Neuron (in vitro differentiated cells): Measurements from ENCODE around the gene CLIC6.

Experiments
- H2AFZ ChIP-seq: one replicate; pipeline ENCODE4 v1.6.1; 2013; ENCODE audit warnings: low read depth, mild to moderate bottlenecking, inconsistent platforms, low read length, moderate library complexity
- H3K27me3 ChIP-seq: one replicate; pipeline ENCODE4 v1.6.1; 2013; ENCODE audit warnings: low read length; ENCODE audit not compliant: insufficient read depth
- H3K36me3 ChIP-seq: one replicate; pipeline ENCODE4 v1.6.1; 2013; ENCODE audit warnings: low read length; ENCODE audit not compliant: insufficient read depth
- H3K4me1 ChIP-seq: one replicate; pipeline ENCODE4 v1.6.1; 2013; ENCODE audit warnings: low read length; ENCODE audit not compliant: insufficient read depth
- H3K4me3 ChIP-seq: 2 replicates; pipeline ENCODE4 v1.5.1; 2013; ENCODE audit warnings: mild to moderate bottlenecking, low read length, moderate library complexity
- H3K9me3 ChIP-seq: one replicate; pipeline ENCODE4 v1.6.1; 2013; ENCODE audit warnings: low read length

Gene CLIC6

GRCh38 chr21:34670220-34670961 is 1.6 kb downstream of the CLIC6 start:
- Histone ChIP-seq H3K27me3 (peaks cover 62% of the 10 kb centered on the region), H3K4me1 (no peaks in the 10 kb centered on the region), H3K36me3 (no peaks in the 10 kb centered on the region), H3K9me3 (no peaks in the 10 kb centered on the region), H3K4me3 (no peak overlapping the region), H2AFZ (no peak overlapping the region)

GRCh38 chr21:34670962-34671348 is 2.2 kb downstream of the CLIC6 start:
- no peaks in the 10 kb centered on the region for H3K36me3 ChIP-seq
- H3K4me1 ChIP-seq, result no peaks in the 10 kb centered on the region
- no peak overlapping the region for H2AFZ ChIP-seq
- peaks cover 65% of the 10 kb centered on the region for H3K27me3 ChIP-seq
- no peak overlapping the region for H3K4me3 ChIP-seq
- no peaks in the 10 kb centered on the region for H3K9me3 ChIP-seq

- no peaks in the 10 kb centered on the region for H3K9me3 ChIP-seq
- H3K36me3 ChIP-seq, result no peaks in the 10 kb centered on the region
- H3K27me3 ChIP-seq, result peaks cover 69% of the 10 kb centered on the region
- H2AFZ ChIP-seq, result no peak overlapping the region
- H3K4me3 ChIP-seq, result no peak overlapping the region
- H3K4me1 ChIP-seq, result no peaks in the 10 kb centered on the region
Observed at GRCh38 chr21:34671462-34671861, 2.7 kb downstream of the CLIC6 start.

GRCh38 chr21:34671891-34672290 is 3.1 kb downstream of the CLIC6 start:
- H3K4me1 ChIP-seq, result no peaks in the 10 kb centered on the region
- no peak overlapping the region for H3K4me3 ChIP-seq
- peaks cover 71% of the 10 kb centered on the region for H3K27me3 ChIP-seq
- no peaks in the 10 kb centered on the region for H3K36me3 ChIP-seq
- H2AFZ ChIP-seq, result no peak overlapping the region
- no peaks in the 10 kb centered on the region for H3K9me3 ChIP-seq

- Histone ChIP-seq H3K4me1 (no peaks in the 10 kb centered on the region), H3K4me3 (no peak overlapping the region), H3K36me3 (no peaks in the 10 kb centered on the region), H3K27me3 (peaks cover 60% of the 10 kb centered on the region), H3K9me3 (no peaks in the 10 kb centered on the region), H2AFZ (no peak overlapping the region)
Observed at GRCh38 chr21:34673006-34673405, 4.2 kb downstream of the CLIC6 start.

GRCh38 chr21:34674468-34674867 is 5.7 kb downstream of the CLIC6 start:
- H2AFZ ChIP-seq, result no peak overlapping the region
- no peaks in the 10 kb centered on the region for H3K4me1 ChIP-seq
- H3K36me3 ChIP-seq, result no peaks in the 10 kb centered on the region
- no peak overlapping the region for H3K4me3 ChIP-seq
- peaks cover 46% of the 10 kb centered on the region for H3K27me3 ChIP-seq
- no peaks in the 10 kb centered on the region for H3K9me3 ChIP-seq

- H3K4me3 ChIP-seq, result no peak overlapping the region
- H2AFZ ChIP-seq, result no peak overlapping the region
- H3K9me3 ChIP-seq, result no peaks in the 10 kb centered on the region
- H3K27me3 ChIP-seq, result peaks cover 36% of the 10 kb centered on the region
- no peaks in the 10 kb centered on the region for H3K36me3 ChIP-seq
- no peaks in the 10 kb centered on the region for H3K4me1 ChIP-seq
Observed at GRCh38 chr21:34675871-34676270, 7.1 kb downstream of the CLIC6 start.

GRCh38 chr21:34679051-34679450 is 10.3 kb downstream of the CLIC6 start:
- no peaks in the 10 kb centered on the region for H3K4me1 ChIP-seq
- H3K9me3 ChIP-seq, result no peaks in the 10 kb centered on the region
- H3K4me3 ChIP-seq, result no peak overlapping the region
- peaks cover 12% of the 10 kb centered on the region for H3K27me3 ChIP-seq
- H2AFZ ChIP-seq, result no peak overlapping the region
- no peaks in the 10 kb centered on the region for H3K36me3 ChIP-seq

GRCh38 chr21:34684174-34684876 is 15.5 kb downstream of the CLIC6 start:
- Histone ChIP-seq H3K4me1 (no peaks in the 10 kb centered on the region), H3K9me3 (no peaks in the 10 kb centered on the region)

GRCh38 chr21:34687065-34687464 is 18.3 kb downstream of the CLIC6 start:
- no peak overlapping the region for H2AFZ ChIP-seq
- H3K9me3 ChIP-seq, result no peaks in the 10 kb centered on the region
- H3K4me1 ChIP-seq, result no peaks in the 10 kb centered on the region
- no peaks in the 10 kb centered on the region for H3K36me3 ChIP-seq
- no peaks in the 10 kb centered on the region for H3K27me3 ChIP-seq
- no peak overlapping the region for H3K4me3 ChIP-seq

More at GRCh38 chr21:34684174-34684876, 15.5 kb downstream of the CLIC6 start:
- no peaks in the 10 kb centered on the region for H3K36me3 ChIP-seq
- no peaks in the 10 kb centered on the region for H3K27me3 ChIP-seq
- no peak overlapping the region for H3K4me3 ChIP-seq
- H2AFZ ChIP-seq, result no peak overlapping the region

GRCh38 chr21:34687745-34688144 is 19.0 kb downstream of the CLIC6 start:
- H3K4me1 ChIP-seq, result no peaks in the 10 kb centered on the region
- H2AFZ ChIP-seq, result no peak overlapping the region
- no peaks in the 10 kb centered on the region for H3K9me3 ChIP-seq
- no peak overlapping the region for H3K4me3 ChIP-seq
- H3K27me3 ChIP-seq, result no peaks in the 10 kb centered on the region
- no peaks in the 10 kb centered on the region for H3K36me3 ChIP-seq

GRCh38 chr21:34688145-34688544 is 19.4 kb downstream of the CLIC6 start:
- H3K4me3 ChIP-seq, result no peak overlapping the region
- H3K36me3 ChIP-seq, result no peaks in the 10 kb centered on the region
- H3K27me3 ChIP-seq, result no peaks in the 10 kb centered on the region
- H3K9me3 ChIP-seq, result no peaks in the 10 kb centered on the region
- H3K4me1 ChIP-seq, result no peaks in the 10 kb centered on the region
- H2AFZ ChIP-seq, result no peak overlapping the region

GRCh38 chr21:34688715-34689114 is 19.9 kb downstream of the CLIC6 start:
- Histone ChIP-seq H2AFZ (no peak overlapping the region), H3K36me3 (no peaks in the 10 kb centered on the region), H3K27me3 (no peaks in the 10 kb centered on the region), H3K9me3 (no peaks in the 10 kb centered on the region), H3K4me1 (no peaks in the 10 kb centered on the region), H3K4me3 (no peak overlapping the region)
